OCI-LY1 (cell line): Measurements from ENCODE around the gene RASA3.

Experiments used
- H2AFZ ChIP-seq: fragments of 200-600 bp; sonication (generic), shearing (Covaris generic); 2 replicates; pipeline ENCODE4 v1.6.0; 2014; ENCODE audit warnings: antibody characterized with exemption, mild to moderate bottlenecking, low read length
- H3F3A ChIP-seq: fragments of 200-600 bp; sonication (generic), shearing (Covaris generic); 2 replicates; pipeline ENCODE4 v1.6.0; 2014; ENCODE audit warnings: mild to moderate bottlenecking, antibody characterized with exemption, low read length, moderate library complexity; ENCODE audit not compliant: insufficient read depth
- H3K27ac ChIP-seq: fragments of 200-600 bp; sonication (generic); 2 replicates; pipeline ENCODE4 v1.5.1; 2014; ENCODE audit warnings: low read length, mixed run types, mild to moderate bottlenecking, low read depth; ENCODE audit not compliant: poor library complexity, severe bottlenecking
- H3K27me3 ChIP-seq: fragments of 200-600 bp; sonication (generic); 2 replicates; pipeline ENCODE4 v1.6.0; 2014; ENCODE audit warnings: antibody characterized with exemption, mild to moderate bottlenecking, low read length, moderate library complexity; ENCODE audit not compliant: insufficient read depth
- H3K36me3 ChIP-seq: fragments of 200-600 bp; sonication (generic); 2 replicates; pipeline ENCODE4 v1.6.1; 2014; ENCODE audit warnings: mild to moderate bottlenecking, antibody characterized with exemption, low read length, moderate library complexity, mixed read lengths; ENCODE audit not compliant: insufficient read depth
- H3K4me1 ChIP-seq: fragments of 200-600 bp; sonication (generic); 2 replicates; pipeline ENCODE4 v1.5.1; 2014; ENCODE audit warnings: mild to moderate bottlenecking, low read length, moderate library complexity; ENCODE audit not compliant: insufficient read depth, severe bottlenecking
- H3K4me2 ChIP-seq: fragments of 200-600 bp; sonication (generic), shearing (Covaris generic); 2 replicates; pipeline ENCODE4 v1.6.1; 2014; ENCODE audit warnings: low read length
- H3K4me3 ChIP-seq: fragments of 200-600 bp; sonication (generic); 2 replicates; pipeline ENCODE4 v1.5.1; 2014; ENCODE audit warnings: low read length, low read depth, mild to moderate bottlenecking, mixed read lengths; ENCODE audit not compliant: poor library complexity, severe bottlenecking
- H3K79me2 ChIP-seq: fragments of 200-600 bp; shearing (Covaris generic); 2 replicates; pipeline ENCODE4 v1.6.1; 2016; ENCODE audit warnings: mixed run types, low read length, mixed read lengths; ENCODE audit not compliant: insufficient read depth
- H3K9ac ChIP-seq: fragments of 200-600 bp; sonication (generic), shearing (Covaris generic); 2 replicates; pipeline ENCODE4 v1.6.1; 2014; ENCODE audit warnings: mild to moderate bottlenecking, low read length, mixed read lengths
- H3K9me2 ChIP-seq: fragments of 200-600 bp; sonication (generic), shearing (Covaris generic); 2 replicates; pipeline ENCODE4 v1.6.1; 2014; ENCODE audit warnings: low read depth, mild to moderate bottlenecking, low read length, mixed read lengths
- H3K9me3 ChIP-seq: fragments of 200-600 bp; shearing (Covaris generic); 2 replicates; pipeline ENCODE4 v1.6.1; 2014; ENCODE audit warnings: low read length, mixed read lengths
- H4K20me1 ChIP-seq: fragments of 200-600 bp; sonication (generic), shearing (Covaris generic); 2 replicates; pipeline ENCODE4 v1.6.0; 2016; ENCODE audit warnings: mild to moderate bottlenecking, low read length; ENCODE audit not compliant: insufficient read depth
- EZH2 ChIP-seq: fragments of 200-600 bp; sonication (generic), shearing (Covaris generic); IDR thresholded peaks from 2 replicates; pipeline ENCODE4 v1.8.0; 2017; ENCODE audit warnings: borderline replicate concordance, mixed run types, mild to moderate bottlenecking, antibody characterized with exemption, low read length, moderate library complexity, mixed read lengths
- TF ChIP-seq, protein P1 (sequence below): fragments of 200-600 bp; sonication (generic), shearing (Covaris generic); IDR thresholded peaks from 2 replicates; pipeline ENCODE4 v1.5.1; 2017; ENCODE audit warnings: mild to moderate bottlenecking, antibody characterized with exemption, low read length, moderate library complexity, mixed read lengths

Gene RASA3

DNA sequence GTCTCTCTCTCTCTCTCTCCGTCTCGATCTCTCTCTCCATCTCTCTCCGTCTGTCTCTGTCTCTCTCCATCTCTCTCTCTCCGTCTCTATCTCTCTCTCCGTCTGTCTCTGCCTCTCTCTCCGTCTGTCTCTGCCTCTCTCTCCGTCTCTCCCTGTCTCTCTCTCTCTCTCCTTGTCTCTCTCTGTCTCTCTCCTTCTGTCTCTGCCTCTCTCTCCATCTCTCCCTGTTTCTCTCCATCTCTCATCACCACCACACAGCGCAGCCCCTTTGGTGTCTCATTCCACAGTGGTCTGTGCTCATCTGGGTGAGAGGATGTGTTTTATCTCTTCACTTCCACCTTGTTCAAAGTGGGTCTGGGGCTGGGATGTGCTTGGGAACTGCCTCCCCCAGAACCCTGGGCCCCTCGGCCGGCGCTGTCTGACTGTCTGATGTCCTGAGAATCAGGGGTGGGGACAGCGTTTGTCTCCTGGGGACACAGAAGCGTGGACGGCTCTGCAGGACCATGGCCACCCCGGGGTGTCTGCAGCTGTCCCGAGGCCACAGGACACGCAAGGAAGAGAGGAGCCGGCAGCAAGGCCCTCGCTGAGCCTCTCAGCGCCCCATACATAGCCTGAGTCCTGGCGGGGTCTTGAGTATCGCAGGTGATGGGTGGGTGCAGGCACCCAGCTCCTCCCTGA is 118.3 kb downstream of the RASA3 start:
- no peaks in the 10 kb centered on the region for H3K27me3 ChIP-seq
- H4K20me1 ChIP-seq: no peaks in the 10 kb centered on the region
- no peaks in the 10 kb centered on the region for H3K9me3 ChIP-seq
- no peak for TF ChIP-seq EZH2
- TF ChIP-seq, protein P1, sequence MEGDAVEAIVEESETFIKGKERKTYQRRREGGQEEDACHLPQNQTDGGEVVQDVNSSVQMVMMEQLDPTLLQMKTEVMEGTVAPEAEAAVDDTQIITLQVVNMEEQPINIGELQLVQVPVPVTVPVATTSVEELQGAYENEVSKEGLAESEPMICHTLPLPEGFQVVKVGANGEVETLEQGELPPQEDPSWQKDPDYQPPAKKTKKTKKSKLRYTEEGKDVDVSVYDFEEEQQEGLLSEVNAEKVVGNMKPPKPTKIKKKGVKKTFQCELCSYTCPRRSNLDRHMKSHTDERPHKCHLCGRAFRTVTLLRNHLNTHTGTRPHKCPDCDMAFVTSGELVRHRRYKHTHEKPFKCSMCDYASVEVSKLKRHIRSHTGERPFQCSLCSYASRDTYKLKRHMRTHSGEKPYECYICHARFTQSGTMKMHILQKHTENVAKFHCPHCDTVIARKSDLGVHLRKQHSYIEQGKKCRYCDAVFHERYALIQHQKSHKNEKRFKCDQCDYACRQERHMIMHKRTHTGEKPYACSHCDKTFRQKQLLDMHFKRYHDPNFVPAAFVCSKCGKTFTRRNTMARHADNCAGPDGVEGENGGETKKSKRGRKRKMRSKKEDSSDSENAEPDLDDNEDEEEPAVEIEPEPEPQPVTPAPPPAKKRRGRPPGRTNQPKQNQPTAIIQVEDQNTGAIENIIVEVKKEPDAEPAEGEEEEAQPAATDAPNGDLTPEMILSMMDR: no peak
- no peaks in the 10 kb centered on the region for H3K79me2 ChIP-seq
- no peak overlapping the region for H3K4me3 ChIP-seq
- H2AFZ ChIP-seq: no peak overlapping the region
- no peaks in the 10 kb centered on the region for H3K9me2 ChIP-seq
- no peak overlapping the region for H3K4me2 ChIP-seq
- peaks cover 4% of the 10 kb centered on the region; the same call in 1 of the 2 replicates for H3F3A ChIP-seq
- no peak overlapping the region for H3K9ac ChIP-seq
- H3K4me1 ChIP-seq: no peaks in the 10 kb centered on the region
- H3K36me3 ChIP-seq: peaks cover 88% of the 10 kb centered on the region
- H3K27ac ChIP-seq: no peak overlapping the region

DNA sequence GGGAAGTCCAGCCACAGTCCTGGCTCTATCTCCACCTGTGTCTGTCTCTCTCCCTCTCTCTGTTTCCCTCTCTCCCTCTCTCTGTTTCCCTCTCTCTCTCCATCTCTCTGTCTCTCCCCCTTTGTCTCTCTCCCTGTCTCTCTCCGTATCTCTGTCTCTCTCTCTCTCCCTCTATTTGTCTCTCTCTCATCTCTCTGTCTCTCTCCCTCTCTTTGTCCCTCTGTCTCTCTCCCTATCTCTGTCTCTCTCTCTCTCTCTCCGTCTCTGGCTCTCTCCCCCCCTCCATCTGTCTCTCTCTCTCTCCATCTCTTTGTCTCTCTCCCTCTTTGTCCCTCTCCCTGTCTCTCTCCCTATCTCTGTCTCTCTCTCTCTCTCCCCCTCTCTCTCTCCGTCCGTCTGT is 119.1 kb downstream of the RASA3 start:
- Histone ChIP-seq H3K9me3 (no peaks in the 10 kb centered on the region), H3K9me2 (no peaks in the 10 kb centered on the region), H4K20me1 (no peaks in the 10 kb centered on the region), H3K79me2 (no peaks in the 10 kb centered on the region), H3K4me3 (no peak overlapping the region), H3K4me1 (no peaks in the 10 kb centered on the region), H3K4me2 (no peak overlapping the region), H3K9ac (no peak overlapping the region), H3K27ac (no peak overlapping the region), H3F3A (peaks cover 4% of the 10 kb centered on the region; the same call in 1 of the 2 replicates), H3K27me3 (no peaks in the 10 kb centered on the region), H3K36me3 (peaks cover 85% of the 10 kb centered on the region), H2AFZ (no peak overlapping the region)
- TF ChIP-seq, protein P1: no peak
- TF ChIP-seq EZH2: no peak

DNA sequence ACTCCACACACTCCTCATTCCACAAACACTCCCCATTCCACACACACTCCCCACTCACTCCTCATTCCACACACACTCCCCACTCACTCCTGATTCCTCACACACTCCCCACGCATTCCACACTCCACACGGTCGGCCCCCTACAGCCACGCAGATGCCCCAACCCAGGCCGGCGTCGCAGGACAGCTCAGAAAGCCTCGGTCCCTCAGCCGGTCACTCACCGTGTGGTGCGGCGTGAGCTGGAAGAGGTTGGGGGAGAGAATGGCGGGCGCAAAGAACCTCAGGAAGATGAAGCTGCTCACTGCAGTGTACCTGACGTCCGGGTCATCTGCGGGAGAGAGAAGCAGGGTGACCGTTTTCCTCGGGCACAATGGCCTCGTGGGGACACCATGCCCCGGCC is 119.5 kb downstream of the RASA3 start:
- Histone ChIP-seq H3K4me3 (no peak overlapping the region), H4K20me1 (no peaks in the 10 kb centered on the region), H3K79me2 (no peaks in the 10 kb centered on the region), H3K9ac (no peak overlapping the region), H3K36me3 (peaks cover 80% of the 10 kb centered on the region), H3K9me2 (no peaks in the 10 kb centered on the region), H3K27ac (no peak overlapping the region), H3F3A (peaks cover 4% of the 10 kb centered on the region; the same call in 1 of the 2 replicates), H2AFZ (no peak overlapping the region), H3K4me1 (no peaks in the 10 kb centered on the region), H3K27me3 (no peaks in the 10 kb centered on the region), H3K9me3 (no peaks in the 10 kb centered on the region), H3K4me2 (no peak overlapping the region)
- TF ChIP-seq EZH2: no peak
- TF ChIP-seq, protein P1: no peak
